Stimulated activated CD4-positive, alpha-beta T cell treated with anti-CD3 and anti-CD28 coated beads, Interleukin-12 subunit alpha, Interleukin-12 subunit beta, amount 100 ng/mL, for 24 hours (primary cell): Measurements from ENCODE around the gene RPP38.

Experiments used
- DNase-seq, 2 experiments: peaks; one replicate each; pipeline ENCODE4 v3.0.0-alpha.2; 2020; ENCODE audit warnings: low read depth in 2 of 2

RPP38 gene

GRCh38 chr10:15152556-15152955 lies 55.4 kb downstream of the RPP38 start:
- DNase-seq: no peak
